Panc1 (cell line): ENCODE results near the gene EMC6.

ENCODE experiments used
- CTCF ChIP-seq: fragments of 450-650 bp; IDR thresholded peaks from 2 replicates; pipeline ENCODE4 v1.5.1; 2017; ENCODE audit warnings: mild to moderate bottlenecking
- POLR2AphosphoS5 ChIP-seq: IDR thresholded peaks from 2 replicates; pipeline ENCODE4 v1.6.1; 2012; ENCODE audit warnings: mild to moderate bottlenecking, low read depth, low read length, moderate library complexity
- REST ChIP-seq, 2 experiments: IDR thresholded peaks; 2 replicates each; pipeline ENCODE4 v1.6.1; 2011 to 2012; ENCODE audit warnings: low read depth in 2 of 2, control low read depth in 1 of 2, low read length in 1 of 2, mild to moderate bottlenecking in 1 of 2, moderate library complexity in 1 of 2; ENCODE audit not compliant: insufficient read depth in 1 of 2
- SIN3A ChIP-seq: IDR thresholded peaks from 2 replicates; pipeline ENCODE4 v1.6.1; 2012; ENCODE audit warnings: low read depth, mild to moderate bottlenecking, low read length, moderate library complexity, borderline replicate concordance; ENCODE audit not compliant: insufficient read depth

- TF ChIP-seq CTCF (no peak), REST (IDR thresholded peaks at IDR 0.05; ENCODE audit: insufficient read depth in 1 of 2, low read depth in 2 of 2, low read length in 1 of 2) (no peak), SIN3A (no peak), POLR2AphosphoS5 (no peak)
Measured at GRCh38 chr17:3719265-3719664, 50.7 kb downstream of the EMC6 start.
